ENCODE results near the gene RIOK3. TPM values are rescaled to one million over a fixed set of nuclear protein-coding genes. Genes with fewer than 3 reads are reported as not detected.

RIOK3 gene
- total and polyA plus RNA-seq, 2 of the 4 experiments (the other 2 are of a cell fraction): 21.5 to 38.9 TPM

- H3K9ac ChIP-seq (ENCODE audit: low read depth, low read length): no peak overlapping the region
- H2BK120ac ChIP-seq (ENCODE audit: low read depth, low read length): no peak overlapping the region
- no peak overlapping the region for H4K91ac ChIP-seq (ENCODE audit: insufficient read depth, low read depth, low read length)
- no peak overlapping the region for H2BK15ac ChIP-seq (ENCODE audit: low read depth, low read length)
- H2AK9ac ChIP-seq (replicated peaks; ENCODE audit: low read depth, low read length, poor library complexity): no peak overlapping the region
- no CpG with 5 or more reads among the region's 7 CpGs for WGBS, 2 experiments (ENCODE audit: extremely low coverage in 2 of 2, insufficient read length in 1 of 2)
- H3K36me3 ChIP-seq (ENCODE audit: control insufficient read depth, insufficient read depth, low read length): peaks cover 74% of the 10 kb centered on the region
- no peak overlapping the region for H3K27ac ChIP-seq (ENCODE audit: insufficient read depth, low read length)
- H3K9me3 ChIP-seq (ENCODE audit: control insufficient read depth, insufficient read depth, low read length): no peaks in the 10 kb centered on the region
- no peak overlapping the region for H2AFZ ChIP-seq (replicated peaks; ENCODE audit: low read length, poor library complexity)
- no peak for TF ChIP-seq MAFK (IDR thresholded peaks at IDR 0.05; ENCODE audit: low read depth, low read length)
- TF ChIP-seq MAZ (IDR thresholded peaks at IDR 0.05; ENCODE audit: borderline replicate concordance, low read depth, low read length): no peak
- TF ChIP-seq ELK1 (IDR thresholded peaks at IDR 0.05; ENCODE audit: borderline replicate concordance, low read depth, low read length): no peak
- no peak for TF ChIP-seq BHLHE40 (IDR thresholded peaks at IDR 0.05; ENCODE audit: low read depth, low read length)
- no peak for TF ChIP-seq USF2 (IDR thresholded peaks at IDR 0.05; ENCODE audit: low read depth, low read length)
- no peak for TF ChIP-seq RCOR1 (IDR thresholded peaks at IDR 0.05; ENCODE audit: insufficient replicate concordance, low read length)
- TF ChIP-seq RFX5 (IDR thresholded peaks at IDR 0.05; ENCODE audit: low read depth, low read length): no peak
- no peak for TF ChIP-seq CEBPB (IDR thresholded peaks at IDR 0.05; ENCODE audit: low read depth, low read length)
- TF ChIP-seq CTCF (conservative IDR thresholded peaks at IDR 0.05; ENCODE audit: low read depth, low read length): no peak
- no peak for TF ChIP-seq CHD1 (IDR thresholded peaks at IDR 0.05; ENCODE audit: low read depth, low read length)
- no peak for TF ChIP-seq SMC3 (IDR thresholded peaks at IDR 0.05; ENCODE audit: low read depth, low read length)
- TF ChIP-seq RAD21 (IDR thresholded peaks at IDR 0.05; ENCODE audit: low read length): no peak
- TF ChIP-seq NFE2L2 (IDR thresholded peaks at IDR 0.05; ENCODE audit: low read depth, low read length): no peak
- TF ChIP-seq FOS (IDR thresholded peaks at IDR 0.05; ENCODE audit: low read depth, low read length): no peak
- no peak for TF ChIP-seq MXI1 (IDR thresholded peaks at IDR 0.05; ENCODE audit: borderline replicate concordance, low read depth, low read length)
- TF ChIP-seq POLR2A (IDR thresholded peaks at IDR 0.05; ENCODE audit: low read depth, low read length): no peak
- no peak overlapping the region for H2BK5ac ChIP-seq (ENCODE audit: low read depth, low read length, poor library complexity, severe bottlenecking)
- dilution Hi-C loops (cut with HindIII; ENCODE audit: low sequenced_read_pairs, unreplicated experiment): no loop called here
- intact Hi-C loops (cut with micrococcal nuclease): no loop called here
- POLR2A ChIA-PET (ENCODE audit: unreplicated experiment): no interaction called here
- H4K8ac ChIP-seq (ENCODE audit: low read depth in 2 of 2, low read length in 2 of 2): no peak overlapping the region
- peaks cover 13% of the 10 kb centered on the region for H3K9me1 ChIP-seq (ENCODE audit: insufficient read depth, low read length)
- CTCF ChIA-PET: no interaction called here
- DNase-seq: no peak
- H3K56ac ChIP-seq (ENCODE audit: extremely low read depth, insufficient read depth, low read length): no peak overlapping the region
- no peak overlapping the region for H3K18ac ChIP-seq (ENCODE audit: low read depth, low read length)
- H4K5ac ChIP-seq (ENCODE audit: low read depth, low read length): no peak overlapping the region
- H3K27me3 ChIP-seq (ENCODE audit: control insufficient read depth, insufficient read depth, low read length): no peaks in the 10 kb centered on the region
- in situ Hi-C loops (cut with MboI; ENCODE audit: low sequenced_read_pairs): no loop called here
- no peak overlapping the region for H3K14ac ChIP-seq (replicated peaks; ENCODE audit: low read depth, low read length)
- BruUV-seq (replicated peaks): no TSS peak
- H3K4me1 ChIP-seq (ENCODE audit: control insufficient read depth, insufficient read depth, low read length): peaks cover 2% of the 10 kb centered on the region; the same call in 1 of the 2 replicates
- no peak overlapping the region for H3K4me3 ChIP-seq (ENCODE audit: insufficient read depth, low read depth, low read length)
- no peak for ATAC-seq (ENCODE audit: low read depth)
- H4K20me1 ChIP-seq (ENCODE audit: insufficient read depth, low read length): peaks cover 10% of the 10 kb centered on the region; the same call in 1 of the 2 replicates
- H3K4me2 ChIP-seq (ENCODE audit: low read depth, low read length): no peak overlapping the region
- H3K4ac ChIP-seq (ENCODE audit: low read depth, low read length): no peak overlapping the region
- no peak overlapping the region for H2AK5ac ChIP-seq (ENCODE audit: low read depth, low read length)
- H3K23ac ChIP-seq (ENCODE audit: low read depth, low read length): no peak overlapping the region
- H2BK20ac ChIP-seq (ENCODE audit: low read depth, low read length): no peak overlapping the region; the same call in 1 of the 2 replicates
- peaks cover 0 to 18% of the 10 kb centered on the region in 2 experiments; a peak in 2 of 4 replicates for H3K79me1 ChIP-seq (ENCODE audit: low read depth in 1 of 2, low read length in 2 of 2)
Measured at GRCh38 chr18:23530195-23530594, 77.1 kb downstream of the RIOK3 start.
